GM18519 (cell line): ENCODE measurements around the gene SYNM.
A peak's percentile ranks its signal among the peaks of the same experiment; 100 is the strongest.
"Not testable (repeated sequence)": the region's sequence is repeated elsewhere in the genome, so short reads cannot be mapped to it uniquely, and the experiment has no call there.

Experiments
- ATAC-seq: cut with Tn5 transposase; IDR thresholded peaks from one replicate; pipeline ENCODE4 v1.9.1; 2021; ENCODE audit warnings: mild to moderate bottlenecking, moderate library complexity; ENCODE audit not compliant: unreplicated experiment, low FRiP score

SYNM gene

GRCh38 chr15:99105514-99106341 is 848 bp downstream of the SYNM start:
- peak; percentile 24 for ATAC-seq

- ATAC-seq, result no peak
Observed at GRCh38 chr15:99106417-99107220, 1.7 kb downstream of the SYNM start.

GRCh38 chr15:99108993-99109392 is 4.1 kb downstream of the SYNM start:
- no peak for ATAC-seq

GRCh38 chr15:99109555-99110021 is 4.7 kb downstream of the SYNM start:
- ATAC-seq, result no peak

GRCh38 chr15:99110093-99110492 is 5.2 kb downstream of the SYNM start:
- no peak for ATAC-seq

- ATAC-seq, result no peak
Observed at GRCh38 chr15:99110581-99111320, 5.9 kb downstream of the SYNM start.

GRCh38 chr15:99111641-99112040 is 6.8 kb downstream of the SYNM start:
- not testable (repeated sequence) for ATAC-seq

- ATAC-seq, result no peak
Observed at GRCh38 chr15:99113547-99114271, 8.8 kb downstream of the SYNM start.

GRCh38 chr15:99114511-99115299 is 9.8 kb downstream of the SYNM start:
- no peak for ATAC-seq

- no peak for ATAC-seq
Observed at GRCh38 chr15:99115300-99116215, 10.7 kb downstream of the SYNM start.

GRCh38 chr15:99117111-99117510 is 12.2 kb downstream of the SYNM start:
- no peak for ATAC-seq

GRCh38 chr15:99117563-99118257 is 12.8 kb downstream of the SYNM start:
- ATAC-seq, result no peak

GRCh38 chr15:99118258-99118632 is 13.4 kb downstream of the SYNM start:
- no peak for ATAC-seq

- ATAC-seq, result no peak
Observed at GRCh38 chr15:99118801-99119546, 14.1 kb downstream of the SYNM start.

GRCh38 chr15:99120050-99120777 is 15.3 kb downstream of the SYNM start:
- ATAC-seq, result no peak

GRCh38 chr15:99121207-99121606 is 16.3 kb downstream of the SYNM start:
- ATAC-seq, result no peak
